ENCODE measurements around the gene EPS15.

DNA sequence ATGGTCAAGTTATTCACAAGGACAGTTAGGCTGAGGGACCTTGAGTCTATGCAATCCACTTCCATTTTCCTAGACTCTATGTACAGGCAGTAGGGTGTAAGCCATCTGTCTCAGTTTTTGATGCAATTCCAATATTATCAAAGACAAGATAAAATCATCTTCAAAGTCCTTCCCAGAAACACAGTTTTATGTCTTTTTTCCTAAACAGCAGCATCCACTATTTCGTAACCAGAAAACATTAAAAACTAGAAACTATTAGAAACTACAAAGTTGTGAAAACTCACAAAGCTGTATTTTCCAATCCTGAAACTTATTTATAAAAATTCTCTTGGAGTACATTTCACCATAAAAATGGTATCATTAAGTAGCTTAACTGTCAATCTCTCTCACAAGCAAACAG, 93.8 kb downstream of the EPS15 start:
- TF ChIP-seq, protein P1, sequence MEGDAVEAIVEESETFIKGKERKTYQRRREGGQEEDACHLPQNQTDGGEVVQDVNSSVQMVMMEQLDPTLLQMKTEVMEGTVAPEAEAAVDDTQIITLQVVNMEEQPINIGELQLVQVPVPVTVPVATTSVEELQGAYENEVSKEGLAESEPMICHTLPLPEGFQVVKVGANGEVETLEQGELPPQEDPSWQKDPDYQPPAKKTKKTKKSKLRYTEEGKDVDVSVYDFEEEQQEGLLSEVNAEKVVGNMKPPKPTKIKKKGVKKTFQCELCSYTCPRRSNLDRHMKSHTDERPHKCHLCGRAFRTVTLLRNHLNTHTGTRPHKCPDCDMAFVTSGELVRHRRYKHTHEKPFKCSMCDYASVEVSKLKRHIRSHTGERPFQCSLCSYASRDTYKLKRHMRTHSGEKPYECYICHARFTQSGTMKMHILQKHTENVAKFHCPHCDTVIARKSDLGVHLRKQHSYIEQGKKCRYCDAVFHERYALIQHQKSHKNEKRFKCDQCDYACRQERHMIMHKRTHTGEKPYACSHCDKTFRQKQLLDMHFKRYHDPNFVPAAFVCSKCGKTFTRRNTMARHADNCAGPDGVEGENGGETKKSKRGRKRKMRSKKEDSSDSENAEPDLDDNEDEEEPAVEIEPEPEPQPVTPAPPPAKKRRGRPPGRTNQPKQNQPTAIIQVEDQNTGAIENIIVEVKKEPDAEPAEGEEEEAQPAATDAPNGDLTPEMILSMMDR (IDR thresholded peaks at IDR 0.05; ENCODE audit: low read length), result no peak
- TF ChIP-seq EZH2 (optimal IDR thresholded peaks at IDR 0.05; ENCODE audit: low read depth, low read length) (no peak), EZH2phosphoT487 (IDR thresholded peaks at IDR 0.05; ENCODE audit: low read length) (no peak)

All from MM.1S (cell line).